Fibroblast of pulmonary artery (primary cell): ENCODE measurements around the gene CHST8.
"Not testable (repeated sequence)": the region's sequence is repeated elsewhere in the genome, so short reads cannot be mapped to it uniquely, and the experiment has no call there.

Source experiments
- DNase-seq: peaks from one replicate; pipeline ENCODE4 v3.0.0-alpha.2; 2010; ENCODE audit warnings: low read depth
- H3K4me3 ChIP-seq: replicated peaks from 2 replicates; pipeline ENCODE4 v1.5.1; 2011; ENCODE audit warnings: low read depth, mild to moderate bottlenecking, control low read depth, low read length, moderate library complexity
- CTCF ChIP-seq: IDR thresholded peaks from 2 replicates; pipeline ENCODE4 v1.5.1; 2011; ENCODE audit warnings: mild to moderate bottlenecking, control low read depth, low read length, inconsistent platforms; ENCODE audit errors: missing control alignments

CHST8 gene

GRCh38 chr19:33813391-33814101 is 191.8 kb downstream of the CHST8 start:
- no peak for TF ChIP-seq CTCF
- no peak for DNase-seq
- H3K4me3 ChIP-seq = no peak overlapping the region

- no peak overlapping the region for H3K4me3 ChIP-seq
- no peak for TF ChIP-seq CTCF
- no peak for DNase-seq
Measured at GRCh38 chr19:33814181-33815165, 192.7 kb downstream of the CHST8 start.

GRCh38 chr19:33815380-33816340 is 193.9 kb downstream of the CHST8 start:
- DNase-seq = peak; percentile 44
- no peak overlapping the region for H3K4me3 ChIP-seq
- no peak for TF ChIP-seq CTCF

- no peak for TF ChIP-seq CTCF
- DNase-seq = no peak
- no peak overlapping the region for H3K4me3 ChIP-seq
Measured at GRCh38 chr19:33818411-33818810, 196.7 kb downstream of the CHST8 start.

- not testable (repeated sequence) for DNase-seq, H3K4me3 ChIP-seq
Measured at GRCh38 chr19:33819078-33819477, 197.3 kb downstream of the CHST8 start.

- DNase-seq = no peak
- no peak for TF ChIP-seq CTCF
- peak overlapping the region; percentile 45 for H3K4me3 ChIP-seq
Measured at GRCh38 chr19:33819506-33819879, 197.7 kb downstream of the CHST8 start.
